Measurements from ENCODE around the gene FLRT3. TPM values are rescaled to one million over a fixed set of nuclear protein-coding genes. Genes with fewer than 3 reads are reported as not detected.

The FLRT3 gene
- total RNA-seq, 4 donors from 2014 or later, result 0.58 to 3.0 (median 1.8) TPM

- Histone ChIP-seq H3K9me3 (no peaks in the 10 kb centered on the region), H3K4me3 (peak overlapping the region; percentile 17 to 63 (median 38)), H3K36me3 (no peaks in the 10 kb centered on the region), H3K4me1 (peaks cover 17 to 19% of the 10 kb centered on the region in 2 donors), H3K27me3 (no peaks in the 10 kb centered on the region), H3K27ac (peak overlapping the region in 1 of 4 donors; percentile 25)
- in situ Hi-C loops (cut with MboI; ENCODE audit: low sequenced_read_pairs in 4 of 4) (no loop called here), intact Hi-C loops (cut with DNase I; ENCODE audit: low total_unique reads) (loop anchor here (5.0 to 10.0 kb wide), 3 partner anchors 380 to 900 kb away; no protein-coding TSS in a partner anchor)
- ATAC-seq, result no peak
- DNase-seq, result no peak
- TF ChIP-seq CTCF (IDR thresholded peaks at IDR 0.05 in 4 of 5, conservative IDR thresholded peaks at IDR 0.05 in 1 of 5) (no peak), POLR2A (IDR thresholded peaks at IDR 0.05) (no peak)
Observed at GRCh38 chr20:14335052-14335451, 2.4 kb downstream of the FLRT3 start.

- H3K36me3 ChIP-seq, result no peaks in the 10 kb centered on the region
- H3K9me3 ChIP-seq, result no peaks in the 10 kb centered on the region
- no peaks in the 10 kb centered on the region for H3K27me3 ChIP-seq
- DNase-seq, result peak in 1 of 2 donors; percentile 27
- intact Hi-C loops (cut with DNase I; ENCODE audit: low total_unique reads), result loop anchor here (10.0 kb wide), 2 partner anchors 380 to 900 kb away; no protein-coding TSS in a partner anchor
- H3K4me1 ChIP-seq, result peaks cover 17 to 22% of the 10 kb centered on the region in 2 donors
- H3K4me3 ChIP-seq, result peak overlapping the region; percentile 24 to 63 (median 38)
- peak overlapping the region in 1 of 4 donors; percentile 25 for H3K27ac ChIP-seq
- TF ChIP-seq CTCF (IDR thresholded peaks at IDR 0.05 in 4 of 5, conservative IDR thresholded peaks at IDR 0.05 in 1 of 5) (peak in 3 of 5 experiments; percentile 9 to 48 (median 46)), POLR2A (IDR thresholded peaks at IDR 0.05) (no peak)
- ATAC-seq, result peak; percentile 52 to 65
- in situ Hi-C loops (cut with MboI; ENCODE audit: low sequenced_read_pairs in 4 of 4), result no loop called here
Observed at GRCh38 chr20:14334306-14334930, 3.0 kb downstream of the FLRT3 start.

- H3K36me3 ChIP-seq, result no peaks in the 10 kb centered on the region
Observed at GRCh38 chr20:14333721-14334120, 3.7 kb downstream of the FLRT3 start.

GRCh38 chr20:14332866-14333265 is 4.5 kb downstream of the FLRT3 start:
- peaks cover 17 to 27% of the 10 kb centered on the region in 2 donors for H3K4me1 ChIP-seq
- H3K36me3 ChIP-seq, result no peaks in the 10 kb centered on the region
- no peak overlapping the region for H3K27ac ChIP-seq
- H3K27me3 ChIP-seq, result no peaks in the 10 kb centered on the region
- H3K4me3 ChIP-seq, result peak overlapping the region in 1 of 4 donors; percentile 63
- intact Hi-C loops (cut with DNase I; ENCODE audit: low total_unique reads), result loop anchor here (10.0 kb wide), 2 partner anchors 382 to 902 kb away; no protein-coding TSS in a partner anchor
- ATAC-seq (no peak), DNase-seq (no peak)
- TF ChIP-seq POLR2A (IDR thresholded peaks at IDR 0.05) (no peak), CTCF (IDR thresholded peaks at IDR 0.05 in 4 of 5, conservative IDR thresholded peaks at IDR 0.05 in 1 of 5) (no peak)
- no peaks in the 10 kb centered on the region for H3K9me3 ChIP-seq
- in situ Hi-C loops (cut with MboI; ENCODE audit: low sequenced_read_pairs in 4 of 4), result no loop called here

More at GRCh38 chr20:14333721-14334120, 3.7 kb downstream of the FLRT3 start:
- Histone ChIP-seq H3K27me3 (no peaks in the 10 kb centered on the region), H3K9me3 (no peaks in the 10 kb centered on the region), H3K27ac (no peak overlapping the region), H3K4me1 (peaks cover 17 to 27% of the 10 kb centered on the region in 2 donors), H3K4me3 (peak overlapping the region; percentile 16 to 63 (median 25))
- TF ChIP-seq POLR2A (IDR thresholded peaks at IDR 0.05), result no peak
- TF ChIP-seq CTCF (IDR thresholded peaks at IDR 0.05 in 4 of 5, conservative IDR thresholded peaks at IDR 0.05 in 1 of 5), result no peak
- DNase-seq (no peak), ATAC-seq (no peak)
- in situ Hi-C loops (cut with MboI; ENCODE audit: low sequenced_read_pairs in 4 of 4) (no loop called here), intact Hi-C loops (cut with DNase I; ENCODE audit: low total_unique reads) (loop anchor here (10.0 kb wide), 2 partner anchors 381 to 901 kb away; no protein-coding TSS in a partner anchor)

Data from gastrocnemius medialis (tissue), 4 donors.